ENCODE data around the gene TNPO1. TPM values are rescaled to one million over a fixed set of nuclear protein-coding genes. Genes with fewer than 3 reads are reported as not detected.

Gene TNPO1
- total RNA-seq, 2 donors from 2014 or later: 107 to 113 TPM

DNA sequence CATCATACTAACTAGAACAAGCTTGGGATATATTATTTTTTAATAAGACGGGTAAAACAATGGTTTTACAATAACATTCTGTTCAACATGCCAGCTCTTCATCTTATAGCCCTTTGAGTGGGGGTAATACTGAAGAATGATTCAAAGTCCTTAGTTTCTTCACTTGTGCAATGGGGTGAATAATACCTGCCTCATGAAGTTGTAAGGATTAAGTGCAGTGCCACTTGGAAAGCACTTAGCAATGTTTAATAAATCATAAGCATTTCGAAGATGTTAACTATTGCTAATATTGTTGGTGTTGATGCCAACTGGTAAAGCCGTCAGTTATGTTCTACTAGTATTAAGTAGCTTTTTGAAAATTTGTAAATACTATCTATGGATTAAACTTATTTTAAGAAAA, 38.0 kb downstream of the TNPO1 start:
- Histone ChIP-seq H3K27me3 (replicated peaks; ENCODE audit: insufficient read depth) (no peaks in the 10 kb centered on the region), H3K9me3 (no peaks in the 10 kb centered on the region), H3K4me1 (replicated peaks) (peaks cover 8% of the 10 kb centered on the region), H3K27ac (no peak overlapping the region), H3K36me3 (peaks cover 0 to 2% of the 10 kb centered on the region in 2 donors), H3K4me3 (no peak overlapping the region)
- TF ChIP-seq POLR2AphosphoS5 (IDR thresholded peaks at IDR 0.05): no peak
- TF ChIP-seq, protein P1, sequence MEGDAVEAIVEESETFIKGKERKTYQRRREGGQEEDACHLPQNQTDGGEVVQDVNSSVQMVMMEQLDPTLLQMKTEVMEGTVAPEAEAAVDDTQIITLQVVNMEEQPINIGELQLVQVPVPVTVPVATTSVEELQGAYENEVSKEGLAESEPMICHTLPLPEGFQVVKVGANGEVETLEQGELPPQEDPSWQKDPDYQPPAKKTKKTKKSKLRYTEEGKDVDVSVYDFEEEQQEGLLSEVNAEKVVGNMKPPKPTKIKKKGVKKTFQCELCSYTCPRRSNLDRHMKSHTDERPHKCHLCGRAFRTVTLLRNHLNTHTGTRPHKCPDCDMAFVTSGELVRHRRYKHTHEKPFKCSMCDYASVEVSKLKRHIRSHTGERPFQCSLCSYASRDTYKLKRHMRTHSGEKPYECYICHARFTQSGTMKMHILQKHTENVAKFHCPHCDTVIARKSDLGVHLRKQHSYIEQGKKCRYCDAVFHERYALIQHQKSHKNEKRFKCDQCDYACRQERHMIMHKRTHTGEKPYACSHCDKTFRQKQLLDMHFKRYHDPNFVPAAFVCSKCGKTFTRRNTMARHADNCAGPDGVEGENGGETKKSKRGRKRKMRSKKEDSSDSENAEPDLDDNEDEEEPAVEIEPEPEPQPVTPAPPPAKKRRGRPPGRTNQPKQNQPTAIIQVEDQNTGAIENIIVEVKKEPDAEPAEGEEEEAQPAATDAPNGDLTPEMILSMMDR (IDR thresholded peaks at IDR 0.05): no peak
- TF ChIP-seq POLR2A (IDR thresholded peaks at IDR 0.05): no peak
- intact Hi-C loops (cut with DNase I): no loop called here
- whole genome bisulfite sequencing: 69% methylated on average over 3 of the region's 3 CpGs
- no peak for DNase-seq (ENCODE audit: low spot score)

DNA sequence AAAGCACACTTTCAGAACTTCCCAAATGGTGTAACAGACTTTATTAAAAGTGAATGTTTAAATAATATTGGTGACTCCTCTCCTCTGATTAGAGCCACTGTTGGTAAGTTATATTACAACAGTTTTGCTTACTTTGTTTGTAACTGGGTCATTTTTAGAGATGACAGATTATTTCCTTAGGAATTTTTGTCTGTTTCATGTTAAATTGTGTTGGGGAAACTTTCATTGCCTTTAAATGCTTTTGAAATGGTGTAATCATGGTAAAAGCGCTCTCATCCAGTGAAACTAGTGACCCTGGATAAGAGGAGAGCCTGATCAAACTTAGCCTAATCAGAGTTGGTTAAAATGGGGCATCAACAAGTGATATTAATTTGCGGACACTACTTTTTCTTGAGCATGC, 39.4 kb downstream of the TNPO1 start:
- intact Hi-C loops (cut with DNase I): no loop called here
- H3K27me3 ChIP-seq (replicated peaks; ENCODE audit: insufficient read depth): no peaks in the 10 kb centered on the region
- 96% methylated on average over 2 of the region's 2 CpGs for WGBS
- DNase-seq (ENCODE audit: low spot score): no peak
- no peak overlapping the region for H3K4me3 ChIP-seq
- H3K4me1 ChIP-seq (replicated peaks): peaks cover 3% of the 10 kb centered on the region
- H3K36me3 ChIP-seq: peaks cover 0 to 2% of the 10 kb centered on the region in 2 donors
- H3K9me3 ChIP-seq: no peaks in the 10 kb centered on the region
- H3K27ac ChIP-seq: no peak overlapping the region
- TF ChIP-seq, protein P1 (IDR thresholded peaks at IDR 0.05): no peak

DNA sequence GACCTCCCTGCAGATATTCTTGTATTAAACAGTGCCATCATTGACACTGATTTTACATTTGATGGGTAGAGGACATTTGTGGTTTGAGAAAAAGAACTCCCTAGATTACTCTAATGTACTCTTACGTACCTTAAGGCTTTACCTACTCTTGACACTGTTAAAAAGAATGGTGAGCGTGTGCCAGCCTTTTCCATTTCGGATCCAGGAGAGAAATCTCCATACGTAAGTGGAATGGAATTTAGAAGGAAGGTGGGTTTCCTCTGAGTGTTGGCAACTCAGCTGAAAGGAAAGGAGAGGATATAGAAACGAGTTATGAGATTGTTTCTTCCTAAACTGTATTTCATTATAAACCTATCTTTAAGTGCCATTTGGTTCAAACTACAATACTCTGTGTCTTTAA, 40.9 kb downstream of the TNPO1 start:
- intact Hi-C loops (cut with DNase I): no loop called here
- DNase-seq (ENCODE audit: low spot score): no peak

DNA sequence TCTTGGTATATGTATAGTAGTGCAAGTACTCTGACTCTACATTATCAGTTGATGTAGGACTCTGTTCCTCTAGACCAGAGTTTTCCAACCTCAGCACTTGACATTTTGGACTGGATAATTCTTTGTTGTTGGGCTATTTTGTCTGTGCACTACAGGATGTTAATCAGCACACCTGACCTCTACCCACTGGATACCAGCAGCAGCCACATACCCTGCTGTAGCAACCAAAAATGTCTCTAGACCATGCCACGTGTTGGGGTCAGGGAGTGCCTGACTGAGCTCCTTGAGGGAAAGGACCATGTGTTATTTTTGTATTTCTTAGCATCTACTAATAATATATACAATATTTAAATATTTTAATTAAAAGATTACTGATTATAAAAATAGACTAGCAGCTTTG, 42.7 kb downstream of the TNPO1 start:
- WGBS: 91% methylated on average over 1 of the region's 1 CpG
- Histone ChIP-seq H3K27ac (no peak overlapping the region), H3K9me3 (no peaks in the 10 kb centered on the region), H3K27me3 (replicated peaks; ENCODE audit: insufficient read depth) (no peaks in the 10 kb centered on the region), H3K4me3 (no peak overlapping the region), H3K4me1 (replicated peaks) (no peaks in the 10 kb centered on the region), H3K36me3 (peaks cover 0 to 8% of the 10 kb centered on the region in 2 donors)
- intact Hi-C loops (cut with DNase I): no loop called here
- DNase-seq (ENCODE audit: low spot score): no peak
- TF ChIP-seq POLR2AphosphoS5 (IDR thresholded peaks at IDR 0.05) (no peak), POLR2A (IDR thresholded peaks at IDR 0.05) (no peak)
- TF ChIP-seq, protein P1 (IDR thresholded peaks at IDR 0.05): no peak

More for the DNA sequence above, 40.9 kb downstream of the TNPO1 start:
- Histone ChIP-seq H3K4me1 (replicated peaks) (no peaks in the 10 kb centered on the region), H3K27me3 (replicated peaks; ENCODE audit: insufficient read depth) (no peaks in the 10 kb centered on the region), H3K9me3 (no peaks in the 10 kb centered on the region), H3K36me3 (peaks cover 0 to 8% of the 10 kb centered on the region in 2 donors), H3K27ac (no peak overlapping the region), H3K4me3 (no peak overlapping the region)
- TF ChIP-seq, protein P1 (IDR thresholded peaks at IDR 0.05): no peak
- TF ChIP-seq POLR2AphosphoS5 (IDR thresholded peaks at IDR 0.05) (no peak), POLR2A (IDR thresholded peaks at IDR 0.05) (no peak)
- 87% methylated on average over 5 of the region's 5 CpGs for WGBS

DNA sequence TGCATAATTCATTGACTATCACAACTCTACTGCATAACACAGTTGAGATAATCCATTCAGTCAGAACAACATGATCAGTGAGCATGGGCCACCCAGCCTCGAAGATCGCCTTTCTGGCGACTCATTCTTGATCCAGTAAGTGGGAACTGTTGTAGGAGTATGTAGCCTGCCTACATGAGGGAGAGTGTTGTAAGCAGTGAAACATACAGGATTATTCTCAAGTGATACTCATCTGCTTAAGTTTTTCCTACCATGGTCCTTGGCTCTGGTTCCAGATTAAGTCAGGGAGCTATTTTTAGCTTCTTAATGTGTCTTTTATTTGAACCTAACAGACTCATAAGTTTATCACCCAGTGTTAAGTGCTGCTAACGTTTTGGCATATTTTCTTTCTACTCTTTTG, 44.0 kb downstream of the TNPO1 start:
- Histone ChIP-seq H3K36me3 (peaks cover 0 to 8% of the 10 kb centered on the region in 2 donors), H3K4me1 (replicated peaks) (no peaks in the 10 kb centered on the region), H3K4me3 (no peak overlapping the region), H3K9me3 (no peaks in the 10 kb centered on the region), H3K27me3 (replicated peaks; ENCODE audit: insufficient read depth) (no peaks in the 10 kb centered on the region), H3K27ac (no peak overlapping the region)
- TF ChIP-seq POLR2A (IDR thresholded peaks at IDR 0.05) (no peak), POLR2AphosphoS5 (IDR thresholded peaks at IDR 0.05) (no peak)
- TF ChIP-seq, protein P1 (IDR thresholded peaks at IDR 0.05): no peak
- 77% methylated on average over 4 of the region's 4 CpGs for WGBS
- intact Hi-C loops (cut with DNase I): no loop called here
- DNase-seq (ENCODE audit: low spot score): no peak
